BLaER1 treated with 17β-estradiol and CSF1 and Interleukin-3, amounts not matched to agents 10 nM and 100 nM (cell line): ENCODE data around the gene CST6.

ENCODE experiments used
- H3K27ac ChIP-seq, 11 experiments: shearing (Covaris generic); formaldehyde crosslinking; 2 replicates each; pipeline ENCODE4 v1.8.1; 2022
- H3K27me3 ChIP-seq, 11 experiments: shearing (Covaris generic); formaldehyde crosslinking; 2 replicates each; pipeline ENCODE4 v1.8.1; 2022
- H3K36me3 ChIP-seq, 11 experiments: shearing (Covaris generic); formaldehyde crosslinking; 2 replicates each; pipeline ENCODE4 v1.8.1; 2022
- H3K4me1 ChIP-seq, 10 experiments: shearing (Covaris generic); formaldehyde crosslinking; 2 replicates each; pipeline ENCODE4 v1.8.1; 2022
- H3K4me2 ChIP-seq, 11 experiments: shearing (Covaris generic); formaldehyde crosslinking; 2 replicates each; pipeline ENCODE4 v1.8.1; 2022
- H3K4me3 ChIP-seq, 10 experiments: shearing (Covaris generic); formaldehyde crosslinking; 2 replicates each; pipeline ENCODE4 v1.8.1; 2022
- H3K9ac ChIP-seq, 11 experiments: shearing (Covaris generic); formaldehyde crosslinking; 2 replicates each; pipeline ENCODE4 v1.8.1; 2022
- H3K9me3 ChIP-seq, 11 experiments: shearing (Covaris generic); formaldehyde crosslinking; replicated peaks in 1 of 11; 2 replicates each; pipeline ENCODE4 v1.8.1; 2022
- H4K20me1 ChIP-seq, 11 experiments: shearing (Covaris generic); formaldehyde crosslinking; 2 replicates each; pipeline ENCODE4 v1.8.1; 2022
- Cebpa-rat ChIP-seq, 11 experiments: shearing (Covaris generic); IDR thresholded peaks; 2 replicates each; pipeline ENCODE4 v1.8.1; 2022

Gene CST6

DNA sequence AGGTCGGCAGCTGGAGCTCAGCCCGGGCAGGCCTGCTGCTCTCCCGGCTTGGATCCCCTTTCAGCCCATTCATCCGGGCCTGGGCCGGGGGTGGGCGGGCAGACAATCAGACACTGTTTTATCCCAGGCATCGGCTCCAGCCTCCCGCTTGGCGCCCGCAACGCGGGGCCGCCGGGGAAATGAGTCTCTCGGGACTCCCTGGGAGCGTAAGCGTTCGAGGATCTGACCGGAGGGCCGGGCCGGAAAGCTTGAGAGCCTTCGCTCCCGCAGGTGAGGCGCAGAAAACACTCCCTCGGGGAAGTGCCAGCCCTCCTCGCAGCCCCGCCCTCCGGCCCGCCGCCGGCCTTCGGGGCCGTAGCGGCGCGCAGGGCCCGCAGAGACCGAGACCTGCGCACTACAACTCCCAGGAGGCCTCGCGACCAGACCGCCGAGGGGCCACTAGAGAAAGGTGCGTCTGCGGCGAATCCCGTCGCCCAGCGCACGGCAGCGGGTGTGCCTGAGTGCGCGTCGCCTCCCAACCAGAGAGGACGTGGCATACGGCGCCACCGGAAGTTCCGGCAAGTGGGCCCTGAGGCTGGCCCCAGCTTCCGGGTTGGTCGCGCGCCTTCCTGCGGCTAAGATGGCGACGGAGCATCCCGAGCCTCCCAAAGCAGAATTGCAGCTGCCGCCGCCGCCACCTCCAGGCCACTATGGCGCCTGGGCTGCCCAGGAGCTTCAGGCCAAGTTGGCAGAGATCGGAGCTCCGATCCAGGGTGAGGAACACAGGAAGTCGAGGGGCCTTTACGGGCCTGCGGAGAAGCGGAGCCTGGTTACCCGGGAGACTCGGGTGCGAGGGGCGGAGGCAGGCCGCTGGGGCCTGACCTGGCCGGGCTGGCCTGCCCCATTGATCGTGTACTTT lies 40.2 kb downstream of the CST6 start, which contains the start of gene SF3B2:
TSS of gene SF3B2 (plus strand) at position 599 of the 898 bp plus-strand sequence. CDS start at position 620, 21 bp downstream.
- peak within 1 kb of the TSS; percentile 85 to 95 (median 91) for H3K9ac ChIP-seq
- peak within 1 kb of the TSS; percentile 81 to 100 (median 90) for H3K4me3 ChIP-seq

DNA sequence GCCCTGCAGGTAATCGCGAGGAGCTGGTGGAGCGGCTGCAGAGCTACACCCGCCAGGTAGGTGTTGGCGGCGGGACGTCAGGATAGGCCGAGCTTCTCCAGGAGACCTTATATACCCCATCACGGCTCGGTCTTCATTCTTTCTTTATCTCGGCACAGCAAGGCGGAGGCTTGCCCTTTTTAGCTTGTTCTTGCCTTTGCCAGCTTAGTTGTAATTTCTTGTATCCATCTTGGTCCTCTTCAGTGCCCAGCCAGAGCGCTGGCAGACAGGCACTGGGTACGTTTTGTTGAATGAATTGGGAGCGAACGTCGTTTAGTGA lies 40.8 kb downstream of the CST6 start:
- H3K4me3 ChIP-seq: peak overlapping the region; percentile 81 to 100 (median 90)
- H3K4me1 ChIP-seq: peaks cover 24 to 42% (median 38%) of the 10 kb centered on the region in 10 experiments
- H4K20me1 ChIP-seq: peaks cover 0 to 45% (median 22%) of the 10 kb centered on the region in 11 experiments; a peak in 17 of 22 replicates
- no peak for TF ChIP-seq Cebpa-rat (IDR thresholded peaks at IDR 0.05)
- H3K27me3 ChIP-seq: no peaks in the 10 kb centered on the region; a peak in 2 of 22 replicates
- peak overlapping the region; percentile 85 to 95 (median 91) for H3K9ac ChIP-seq
- H3K4me2 ChIP-seq: peak overlapping the region; percentile 87 to 99 (median 95)
- no peaks in the 10 kb centered on the region for H3K9me3 ChIP-seq
- H3K36me3 ChIP-seq: peaks cover 43 to 48% (median 46%) of the 10 kb centered on the region in 11 experiments
- H3K27ac ChIP-seq: peak overlapping the region; percentile 82 to 90 (median 84)

More for the DNA sequence above, 40.2 kb downstream of the CST6 start, which contains the start of gene SF3B2:
- Histone ChIP-seq H3K36me3 (peaks cover 37 to 42% (median 40%) of the 10 kb centered on the region in 11 experiments), H3K9me3 (no peaks in the 10 kb centered on the region), H3K4me2 (peak within 1 kb of the TSS; percentile 89 to 99 (median 95)), H3K27me3 (no peaks in the 10 kb centered on the region; a peak in 2 of 22 replicates), H3K4me1 (peaks cover 28 to 45% (median 38%) of the 10 kb centered on the region in 10 experiments), H3K27ac (peak within 1 kb of the TSS; percentile 82 to 90 (median 84)), H4K20me1 (peaks cover 0 to 44% (median 22%) of the 10 kb centered on the region in 11 experiments; a peak in 17 of 22 replicates)
- TF ChIP-seq Cebpa-rat (IDR thresholded peaks at IDR 0.05): no peak

DNA sequence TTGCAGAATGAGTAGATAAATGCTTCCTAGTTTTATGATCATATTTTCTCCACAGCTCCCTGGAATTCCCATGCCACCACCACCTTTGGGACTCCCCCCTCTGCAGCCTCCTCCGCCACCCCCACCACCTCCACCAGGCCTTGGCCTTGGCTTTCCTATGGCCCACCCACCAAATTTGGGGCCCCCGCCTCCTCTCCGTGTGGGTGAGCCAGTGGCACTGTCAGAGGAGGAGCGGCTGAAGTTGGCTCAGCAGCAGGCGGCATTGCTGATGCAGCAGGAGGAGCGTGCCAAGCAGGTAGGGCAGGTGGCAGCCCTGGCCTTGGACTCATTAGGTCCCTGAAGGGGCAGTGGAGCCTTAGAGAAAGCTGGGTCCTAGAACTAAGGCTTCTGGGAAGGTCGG lies 43.2 kb downstream of the CST6 start:
- H4K20me1 ChIP-seq: peaks cover 0 to 69% (median 30%) of the 10 kb centered on the region in 11 experiments; a peak in 17 of 22 replicates
- TF ChIP-seq Cebpa-rat (IDR thresholded peaks at IDR 0.05): no peak
- peaks cover 24 to 32% (median 28%) of the 10 kb centered on the region in 10 experiments for H3K4me1 ChIP-seq
- H3K9me3 ChIP-seq: no peaks in the 10 kb centered on the region
- no peak overlapping the region for H3K4me2 ChIP-seq
- 0 out of 22 replicates have a peak overlapping the region, but pooled peaks of 2 of the 11 experiments have one; percentile 10 to 26 for H3K9ac ChIP-seq
- H3K4me3 ChIP-seq: no peak overlapping the region
- H3K27me3 ChIP-seq: no peaks in the 10 kb centered on the region
- H3K36me3 ChIP-seq: peaks cover 67 to 72% (median 70%) of the 10 kb centered on the region in 11 experiments
- no peak overlapping the region for H3K27ac ChIP-seq

DNA sequence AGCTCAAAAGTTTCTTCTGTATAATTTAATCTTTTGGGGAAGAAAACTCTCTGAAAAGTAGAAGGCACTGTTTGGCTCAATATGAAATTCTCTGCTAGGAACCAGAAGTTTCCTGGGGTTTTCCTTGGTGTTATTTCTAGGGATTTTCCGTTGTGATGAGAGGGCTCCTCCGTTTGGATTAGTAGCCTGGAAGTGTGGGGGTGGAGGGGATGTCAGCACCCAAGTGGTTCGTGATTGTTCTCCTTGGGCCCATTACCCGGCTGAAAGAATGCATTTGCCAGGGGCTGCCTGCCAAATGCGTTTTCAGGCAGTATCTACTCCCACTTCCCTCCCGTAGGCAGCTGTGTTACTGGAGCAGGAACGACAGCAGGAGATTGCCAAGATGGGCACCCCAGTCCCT lies 44.7 kb downstream of the CST6 start:
- Histone ChIP-seq H3K4me1 (peaks cover 12 to 19% (median 14%) of the 10 kb centered on the region in 10 experiments), H3K27me3 (no peaks in the 10 kb centered on the region)

DNA sequence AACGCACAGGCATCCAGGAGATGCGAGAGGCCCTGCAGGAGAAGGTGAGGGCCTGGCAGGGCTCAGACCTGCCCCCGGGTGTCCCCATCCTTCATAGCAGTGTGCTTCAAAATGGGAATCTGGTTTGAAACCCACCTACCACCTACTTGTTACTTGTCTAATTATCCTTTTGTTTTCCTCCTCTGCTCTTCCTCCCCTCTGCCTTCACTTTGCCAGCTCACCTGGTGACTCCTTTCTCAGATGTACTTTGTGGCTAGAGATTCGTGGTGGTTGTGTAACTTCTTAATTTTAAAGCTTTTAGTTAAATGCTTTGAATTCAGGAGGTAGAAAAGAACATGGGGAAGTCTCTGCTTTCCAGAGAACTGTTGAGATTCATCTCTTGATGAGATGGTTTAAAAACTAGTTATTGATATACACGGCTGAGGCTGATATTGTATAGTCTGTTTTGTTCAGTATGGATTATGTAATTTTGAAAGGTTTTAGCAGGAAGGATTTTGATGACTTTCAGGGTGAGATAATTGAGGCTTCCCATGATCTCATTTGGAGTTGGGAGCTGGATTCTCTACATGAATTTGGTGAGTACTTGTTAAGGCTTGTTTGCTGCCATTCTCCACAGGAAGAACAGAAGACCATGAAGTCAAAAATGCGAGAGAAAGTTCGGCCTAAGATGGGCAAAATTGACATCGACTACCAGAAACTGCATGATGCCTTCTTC lies 48.3 kb downstream of the CST6 start:
- Histone ChIP-seq H4K20me1 (peaks cover 9 to 90% (median 62%) of the 10 kb centered on the region in 11 experiments; a peak in 20 of 22 replicates), H3K4me1 (peaks cover 0 to 9% (median 0%) of the 10 kb centered on the region in 10 experiments; a peak in 4 of 20 replicates), H3K4me2 (no peak overlapping the region), H3K9ac (peak overlapping the region in 2 of 11 experiments; percentile 4 to 20; a peak in 1 of 22 replicates), H3K36me3 (peaks cover 98 to 100% (median 100%) of the 10 kb centered on the region in 11 experiments), H3K27me3 (no peaks in the 10 kb centered on the region), H3K4me3 (no peak overlapping the region), H3K27ac (no peak overlapping the region), H3K9me3 (no peaks in the 10 kb centered on the region)
- TF ChIP-seq Cebpa-rat (IDR thresholded peaks at IDR 0.05): no peak

More for the DNA sequence above, 44.7 kb downstream of the CST6 start:
- H3K4me3 ChIP-seq: no peak overlapping the region
- H3K4me2 ChIP-seq: no peak overlapping the region
- 0 out of 22 replicates have a peak overlapping the region, but pooled peaks of 2 of the 11 experiments have one; percentile 14 to 23 for H3K9ac ChIP-seq
- no peak for TF ChIP-seq Cebpa-rat (IDR thresholded peaks at IDR 0.05)
- H3K9me3 ChIP-seq: no peaks in the 10 kb centered on the region
- peaks cover 81 to 87% (median 85%) of the 10 kb centered on the region in 11 experiments for H3K36me3 ChIP-seq
- no peak overlapping the region for H3K27ac ChIP-seq
- peaks cover 0 to 84% (median 41%) of the 10 kb centered on the region in 11 experiments; a peak in 19 of 22 replicates for H4K20me1 ChIP-seq

DNA sequence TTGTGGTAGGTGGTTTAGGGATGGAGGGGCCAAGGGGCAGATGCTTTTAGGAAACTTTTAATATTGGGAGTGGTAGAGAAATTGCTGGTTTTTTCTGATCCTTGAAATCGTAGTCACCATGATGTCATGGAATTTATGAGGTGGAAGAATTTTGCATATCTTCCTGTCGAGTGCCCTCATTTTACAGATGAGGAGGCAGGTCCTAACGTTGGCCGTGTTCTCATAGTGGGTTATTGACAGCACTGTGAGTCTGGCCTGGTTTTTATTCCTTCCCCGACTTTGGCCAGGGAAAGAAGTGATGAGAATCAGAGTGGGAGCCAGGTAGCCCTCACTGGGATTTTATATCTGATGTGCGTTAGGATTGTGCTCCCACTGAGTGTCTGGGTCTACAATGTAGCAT lies 49.5 kb downstream of the CST6 start:
- TF ChIP-seq Cebpa-rat (IDR thresholded peaks at IDR 0.05): no peak
- Histone ChIP-seq H3K27me3 (no peaks in the 10 kb centered on the region), H4K20me1 (peaks cover 13 to 88% (median 59%) of the 10 kb centered on the region in 11 experiments; a peak in 20 of 22 replicates), H3K4me2 (no peak overlapping the region), H3K9me3 (no peaks in the 10 kb centered on the region), H3K36me3 (peaks cover 97 to 100% (median 100%) of the 10 kb centered on the region in 11 experiments), H3K4me3 (no peak overlapping the region), H3K4me1 (peaks cover under 1 to 14% (median 6%) of the 10 kb centered on the region in 10 experiments; a peak in 15 of 20 replicates), H3K9ac (peak overlapping the region in 1 of 11 experiments; percentile 6; a peak in 2 of 22 replicates), H3K27ac (no peak overlapping the region)

DNA sequence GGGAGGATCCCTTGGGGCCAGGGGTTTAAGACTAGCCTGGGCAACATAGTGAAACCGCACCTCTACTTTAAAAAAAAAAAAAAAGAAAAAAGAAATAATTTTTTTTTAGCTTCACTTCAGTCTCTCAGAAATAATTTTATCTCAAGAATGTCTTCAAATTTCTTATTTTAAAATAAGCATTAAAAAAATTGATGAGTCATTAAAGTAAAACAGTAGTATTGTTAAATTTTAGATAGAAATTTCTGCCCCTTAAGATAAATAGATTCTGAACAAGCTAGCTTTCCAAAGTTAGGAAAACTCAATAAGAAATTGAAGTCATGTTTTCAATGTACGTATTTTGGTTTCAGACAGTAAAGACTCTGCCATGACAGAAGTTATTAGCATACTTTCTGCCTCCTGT lies 50.6 kb downstream of the CST6 start:
- TF ChIP-seq Cebpa-rat (IDR thresholded peaks at IDR 0.05): no peak
- no peak overlapping the region for H3K4me2 ChIP-seq
- H4K20me1 ChIP-seq: peaks cover 24 to 91% (median 69%) of the 10 kb centered on the region in 11 experiments; a peak in 20 of 22 replicates

More for the DNA sequence above, 50.6 kb downstream of the CST6 start:
- Histone ChIP-seq H3K9me3 (no peaks in the 10 kb centered on the region), H3K4me1 (peaks cover 11 to 25% (median 17%) of the 10 kb centered on the region in 10 experiments; a peak in 19 of 20 replicates), H3K36me3 (peaks cover 92 to 100% (median 100%) of the 10 kb centered on the region in 11 experiments), H3K27ac (no peak overlapping the region), H3K9ac (no peak overlapping the region), H3K27me3 (no peaks in the 10 kb centered on the region), H3K4me3 (no peak overlapping the region)
